WTC11 (cell line): ENCODE results near the gene AKR1D1.
"Not testable (repeated sequence)": the region's sequence is repeated elsewhere in the genome, so short reads cannot be mapped to it uniquely, and the experiment has no call there.

Source experiments
- CREB1 ChIP-seq: sonication (generic); formaldehyde crosslinking; IDR thresholded peaks from 2 replicates; pipeline ENCODE4 v1.8.0; 2023; ENCODE audit warnings: mild to moderate bottlenecking, missing genetic modification reagents
- GABPB1 ChIP-seq: sonication (generic); formaldehyde crosslinking; IDR thresholded peaks from 2 replicates; pipeline ENCODE4 v1.8.1; 2023; ENCODE audit warnings: mild to moderate bottlenecking, missing genetic modification reagents
- NFATC4 ChIP-seq: fragments of 250-450 bp; sonication (Bioruptor Pico); IDR thresholded peaks from 2 replicates; pipeline ENCODE4 v1.9.0; 2021; ENCODE audit warnings: mild to moderate bottlenecking
- NFYB ChIP-seq: sonication (generic); formaldehyde crosslinking; conservative IDR thresholded peaks from 2 replicates; pipeline ENCODE4 v1.8.0; 2022; ENCODE audit warnings: low read depth, missing genetic modification reagents
- ZNF232 ChIP-seq: sonication (generic); formaldehyde crosslinking; IDR thresholded peaks from 2 replicates; pipeline ENCODE4 v1.8.0; 2022; ENCODE audit warnings: mild to moderate bottlenecking, missing genetic modification reagents
- TF ChIP-seq, protein P1 (sequence below): sonication (generic); formaldehyde crosslinking; IDR thresholded peaks from 2 replicates; pipeline ENCODE4 v1.8.0; 2022; ENCODE audit warnings: mild to moderate bottlenecking, missing genetic modification reagents
- TF ChIP-seq, protein P2 (sequence below): fragments of 200-600 bp; IDR thresholded peaks from 2 replicates; pipeline ENCODE4 v1.8.0; 2022; ENCODE audit warnings: antibody characterized with exemption
- TF ChIP-seq, protein P3 (sequence below): sonication (generic); formaldehyde crosslinking; IDR thresholded peaks from 2 replicates; pipeline ENCODE4 v1.8.1; 2023; ENCODE audit warnings: mild to moderate bottlenecking, missing genetic modification reagents, moderate library complexity
- TF ChIP-seq, protein P4 (sequence below): sonication (generic); formaldehyde crosslinking; IDR thresholded peaks from 2 replicates; pipeline ENCODE4 v1.8.0; 2022; ENCODE audit warnings: missing genetic modification reagents
- TF ChIP-seq, protein P5 (sequence below): sonication (generic); formaldehyde crosslinking; IDR thresholded peaks from 2 replicates; pipeline ENCODE4 v1.8.0; 2022; ENCODE audit warnings: mild to moderate bottlenecking, missing genetic modification reagents
- TF ChIP-seq, protein P6 (sequence below): sonication (generic); formaldehyde crosslinking; IDR thresholded peaks from 2 replicates; pipeline ENCODE4 v1.8.1; 2023; ENCODE audit warnings: mild to moderate bottlenecking, moderate library complexity, missing genetic modification reagents
- TF ChIP-seq, protein P7 (sequence below): sonication (generic); formaldehyde crosslinking; conservative IDR thresholded peaks from 2 replicates; pipeline ENCODE4 v1.8.1; 2023; ENCODE audit warnings: mild to moderate bottlenecking, low read depth, missing genetic modification reagents, moderate library complexity
- TF ChIP-seq, protein P8 (sequence below): sonication (generic); formaldehyde crosslinking; IDR thresholded peaks from 2 replicates; pipeline ENCODE4 v1.8.1; 2022; ENCODE audit warnings: low read depth, missing genetic modification reagents, borderline replicate concordance

DNA sequence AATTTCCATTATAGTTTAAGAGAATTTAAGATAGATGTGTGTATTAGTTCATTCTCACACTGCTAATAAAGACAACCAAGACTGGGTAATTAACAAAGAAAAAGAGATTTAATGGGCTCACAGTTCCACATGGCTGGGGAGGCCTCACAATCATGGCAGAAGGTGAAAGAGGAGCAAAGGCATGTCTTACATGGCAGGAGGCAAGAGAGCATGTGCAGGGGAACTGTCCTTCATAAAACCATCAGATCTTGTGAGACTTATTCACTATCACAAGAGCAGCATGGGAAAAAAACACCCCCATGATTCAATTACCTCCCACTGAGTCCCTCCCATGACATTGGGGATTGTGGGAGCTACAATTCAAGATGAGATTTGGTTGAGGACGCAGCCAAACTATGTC lies 473 bp upstream of the AKR1D1 start:
- TF ChIP-seq, protein P1, sequence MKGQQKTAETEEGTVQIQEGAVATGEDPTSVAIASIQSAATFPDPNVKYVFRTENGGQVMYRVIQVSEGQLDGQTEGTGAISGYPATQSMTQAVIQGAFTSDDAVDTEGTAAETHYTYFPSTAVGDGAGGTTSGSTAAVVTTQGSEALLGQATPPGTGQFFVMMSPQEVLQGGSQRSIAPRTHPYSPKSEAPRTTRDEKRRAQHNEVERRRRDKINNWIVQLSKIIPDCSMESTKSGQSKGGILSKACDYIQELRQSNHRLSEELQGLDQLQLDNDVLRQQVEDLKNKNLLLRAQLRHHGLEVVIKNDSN (CRISPR knock-in tag), result not testable (repeated sequence)
- TF ChIP-seq, protein P2, sequence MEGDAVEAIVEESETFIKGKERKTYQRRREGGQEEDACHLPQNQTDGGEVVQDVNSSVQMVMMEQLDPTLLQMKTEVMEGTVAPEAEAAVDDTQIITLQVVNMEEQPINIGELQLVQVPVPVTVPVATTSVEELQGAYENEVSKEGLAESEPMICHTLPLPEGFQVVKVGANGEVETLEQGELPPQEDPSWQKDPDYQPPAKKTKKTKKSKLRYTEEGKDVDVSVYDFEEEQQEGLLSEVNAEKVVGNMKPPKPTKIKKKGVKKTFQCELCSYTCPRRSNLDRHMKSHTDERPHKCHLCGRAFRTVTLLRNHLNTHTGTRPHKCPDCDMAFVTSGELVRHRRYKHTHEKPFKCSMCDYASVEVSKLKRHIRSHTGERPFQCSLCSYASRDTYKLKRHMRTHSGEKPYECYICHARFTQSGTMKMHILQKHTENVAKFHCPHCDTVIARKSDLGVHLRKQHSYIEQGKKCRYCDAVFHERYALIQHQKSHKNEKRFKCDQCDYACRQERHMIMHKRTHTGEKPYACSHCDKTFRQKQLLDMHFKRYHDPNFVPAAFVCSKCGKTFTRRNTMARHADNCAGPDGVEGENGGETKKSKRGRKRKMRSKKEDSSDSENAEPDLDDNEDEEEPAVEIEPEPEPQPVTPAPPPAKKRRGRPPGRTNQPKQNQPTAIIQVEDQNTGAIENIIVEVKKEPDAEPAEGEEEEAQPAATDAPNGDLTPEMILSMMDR, result not testable (repeated sequence)
- TF ChIP-seq, protein P3, sequence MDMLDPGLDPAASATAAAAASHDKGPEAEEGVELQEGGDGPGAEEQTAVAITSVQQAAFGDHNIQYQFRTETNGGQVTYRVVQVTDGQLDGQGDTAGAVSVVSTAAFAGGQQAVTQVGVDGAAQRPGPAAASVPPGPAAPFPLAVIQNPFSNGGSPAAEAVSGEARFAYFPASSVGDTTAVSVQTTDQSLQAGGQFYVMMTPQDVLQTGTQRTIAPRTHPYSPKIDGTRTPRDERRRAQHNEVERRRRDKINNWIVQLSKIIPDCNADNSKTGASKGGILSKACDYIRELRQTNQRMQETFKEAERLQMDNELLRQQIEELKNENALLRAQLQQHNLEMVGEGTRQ (CRISPR knock-in tag), result not testable (repeated sequence)
- TF ChIP-seq GABPB1 (CRISPR knock-in tag); ZNF232 (CRISPR knock-in tag); NFYB (CRISPR knock-in tag); CREB1 (CRISPR knock-in tag); NFATC4: not testable (repeated sequence)
- TF ChIP-seq, protein P4, sequence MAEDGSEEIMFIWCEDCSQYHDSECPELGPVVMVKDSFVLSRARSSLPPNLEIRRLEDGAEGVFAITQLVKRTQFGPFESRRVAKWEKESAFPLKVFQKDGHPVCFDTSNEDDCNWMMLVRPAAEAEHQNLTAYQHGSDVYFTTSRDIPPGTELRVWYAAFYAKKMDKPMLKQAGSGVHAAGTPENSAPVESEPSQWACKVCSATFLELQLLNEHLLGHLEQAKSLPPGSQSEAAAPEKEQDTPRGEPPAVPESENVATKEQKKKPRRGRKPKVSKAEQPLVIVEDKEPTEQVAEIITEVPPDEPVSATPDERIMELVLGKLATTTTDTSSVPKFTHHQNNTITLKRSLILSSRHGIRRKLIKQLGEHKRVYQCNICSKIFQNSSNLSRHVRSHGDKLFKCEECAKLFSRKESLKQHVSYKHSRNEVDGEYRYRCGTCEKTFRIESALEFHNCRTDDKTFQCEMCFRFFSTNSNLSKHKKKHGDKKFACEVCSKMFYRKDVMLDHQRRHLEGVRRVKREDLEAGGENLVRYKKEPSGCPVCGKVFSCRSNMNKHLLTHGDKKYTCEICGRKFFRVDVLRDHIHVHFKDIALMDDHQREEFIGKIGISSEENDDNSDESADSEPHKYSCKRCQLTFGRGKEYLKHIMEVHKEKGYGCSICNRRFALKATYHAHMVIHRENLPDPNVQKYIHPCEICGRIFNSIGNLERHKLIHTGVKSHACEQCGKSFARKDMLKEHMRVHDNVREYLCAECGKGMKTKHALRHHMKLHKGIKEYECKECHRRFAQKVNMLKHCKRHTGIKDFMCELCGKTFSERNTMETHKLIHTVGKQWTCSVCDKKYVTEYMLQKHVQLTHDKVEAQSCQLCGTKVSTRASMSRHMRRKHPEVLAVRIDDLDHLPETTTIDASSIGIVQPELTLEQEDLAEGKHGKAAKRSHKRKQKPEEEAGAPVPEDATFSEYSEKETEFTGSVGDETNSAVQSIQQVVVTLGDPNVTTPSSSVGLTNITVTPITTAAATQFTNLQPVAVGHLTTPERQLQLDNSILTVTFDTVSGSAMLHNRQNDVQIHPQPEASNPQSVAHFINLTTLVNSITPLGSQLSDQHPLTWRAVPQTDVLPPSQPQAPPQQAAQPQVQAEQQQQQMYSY (CRISPR knock-in tag), result not testable (repeated sequence)
- TF ChIP-seq, protein P5, sequence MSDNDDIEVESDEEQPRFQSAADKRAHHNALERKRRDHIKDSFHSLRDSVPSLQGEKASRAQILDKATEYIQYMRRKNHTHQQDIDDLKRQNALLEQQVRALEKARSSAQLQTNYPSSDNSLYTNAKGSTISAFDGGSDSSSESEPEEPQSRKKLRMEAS (CRISPR knock-in tag), result not testable (repeated sequence)
- TF ChIP-seq, protein P6, sequence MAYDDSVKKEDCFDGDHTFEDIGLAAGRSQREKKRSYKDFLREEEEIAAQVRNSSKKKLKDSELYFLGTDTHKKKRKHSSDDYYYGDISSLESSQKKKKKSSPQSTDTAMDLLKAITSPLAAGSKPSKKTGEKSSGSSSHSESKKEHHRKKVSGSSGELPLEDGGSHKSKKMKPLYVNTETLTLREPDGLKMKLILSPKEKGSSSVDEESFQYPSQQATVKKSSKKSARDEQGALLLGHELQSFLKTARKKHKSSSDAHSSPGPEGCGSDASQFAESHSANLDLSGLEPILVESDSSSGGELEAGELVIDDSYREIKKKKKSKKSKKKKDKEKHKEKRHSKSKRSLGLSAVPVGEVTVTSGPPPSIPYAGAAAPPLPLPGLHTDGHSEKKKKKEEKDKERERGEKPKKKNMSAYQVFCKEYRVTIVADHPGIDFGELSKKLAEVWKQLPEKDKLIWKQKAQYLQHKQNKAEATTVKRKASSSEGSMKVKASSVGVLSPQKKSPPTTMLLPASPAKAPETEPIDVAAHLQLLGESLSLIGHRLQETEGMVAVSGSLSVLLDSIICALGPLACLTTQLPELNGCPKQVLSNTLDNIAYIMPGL, result not testable (repeated sequence)
- TF ChIP-seq, protein P7, sequence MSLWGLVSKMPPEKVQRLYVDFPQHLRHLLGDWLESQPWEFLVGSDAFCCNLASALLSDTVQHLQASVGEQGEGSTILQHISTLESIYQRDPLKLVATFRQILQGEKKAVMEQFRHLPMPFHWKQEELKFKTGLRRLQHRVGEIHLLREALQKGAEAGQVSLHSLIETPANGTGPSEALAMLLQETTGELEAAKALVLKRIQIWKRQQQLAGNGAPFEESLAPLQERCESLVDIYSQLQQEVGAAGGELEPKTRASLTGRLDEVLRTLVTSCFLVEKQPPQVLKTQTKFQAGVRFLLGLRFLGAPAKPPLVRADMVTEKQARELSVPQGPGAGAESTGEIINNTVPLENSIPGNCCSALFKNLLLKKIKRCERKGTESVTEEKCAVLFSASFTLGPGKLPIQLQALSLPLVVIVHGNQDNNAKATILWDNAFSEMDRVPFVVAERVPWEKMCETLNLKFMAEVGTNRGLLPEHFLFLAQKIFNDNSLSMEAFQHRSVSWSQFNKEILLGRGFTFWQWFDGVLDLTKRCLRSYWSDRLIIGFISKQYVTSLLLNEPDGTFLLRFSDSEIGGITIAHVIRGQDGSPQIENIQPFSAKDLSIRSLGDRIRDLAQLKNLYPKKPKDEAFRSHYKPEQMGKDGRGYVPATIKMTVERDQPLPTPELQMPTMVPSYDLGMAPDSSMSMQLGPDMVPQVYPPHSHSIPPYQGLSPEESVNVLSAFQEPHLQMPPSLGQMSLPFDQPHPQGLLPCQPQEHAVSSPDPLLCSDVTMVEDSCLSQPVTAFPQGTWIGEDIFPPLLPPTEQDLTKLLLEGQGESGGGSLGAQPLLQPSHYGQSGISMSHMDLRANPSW (CRISPR knock-in tag), result not testable (repeated sequence)
- TF ChIP-seq, protein P8, sequence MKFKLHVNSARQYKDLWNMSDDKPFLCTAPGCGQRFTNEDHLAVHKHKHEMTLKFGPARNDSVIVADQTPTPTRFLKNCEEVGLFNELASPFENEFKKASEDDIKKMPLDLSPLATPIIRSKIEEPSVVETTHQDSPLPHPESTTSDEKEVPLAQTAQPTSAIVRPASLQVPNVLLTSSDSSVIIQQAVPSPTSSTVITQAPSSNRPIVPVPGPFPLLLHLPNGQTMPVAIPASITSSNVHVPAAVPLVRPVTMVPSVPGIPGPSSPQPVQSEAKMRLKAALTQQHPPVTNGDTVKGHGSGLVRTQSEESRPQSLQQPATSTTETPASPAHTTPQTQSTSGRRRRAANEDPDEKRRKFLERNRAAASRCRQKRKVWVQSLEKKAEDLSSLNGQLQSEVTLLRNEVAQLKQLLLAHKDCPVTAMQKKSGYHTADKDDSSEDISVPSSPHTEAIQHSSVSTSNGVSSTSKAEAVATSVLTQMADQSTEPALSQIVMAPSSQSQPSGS (CRISPR knock-in tag), result not testable (repeated sequence)
